ENCODE results near the gene POU2AF1. TPM values are rescaled to one million over a fixed set of nuclear protein-coding genes. Genes with fewer than 3 reads are reported as not detected.

The POU2AF1 gene
- total and polyA plus RNA-seq, 2 of the 8 experiments (the other 6 are each of a cell fraction or from before 2014, with no cell fraction given), result not detected

- no peak overlapping the region for H2BK12ac ChIP-seq (ENCODE audit: low read depth, low read length)
- H3K4me3 ChIP-seq (ENCODE audit: extremely low read depth in 1 of 4, insufficient read depth in 2 of 4, low read depth in 3 of 4, low read length in 4 of 4), result no peak overlapping the region
- H4K91ac ChIP-seq (replicated peaks; ENCODE audit: insufficient read length, low read length), result no peak overlapping the region
- H3K79me1 ChIP-seq (ENCODE audit: low read depth, low read length), result no peaks in the 10 kb centered on the region
- no peak overlapping the region for H3K18ac ChIP-seq (ENCODE audit: extremely low read depth, low read length)
- H4K8ac ChIP-seq (ENCODE audit: extremely low read depth, insufficient read depth, low read length), result no peak overlapping the region
- H3K9ac ChIP-seq (replicated peaks in 1 of 4; ENCODE audit: extremely low read depth in 1 of 4, low read depth in 3 of 4, low read length in 3 of 4), result no peak overlapping the region
- no peaks in the 10 kb centered on the region for H3K4me1 ChIP-seq (replicated peaks in 1 of 4; ENCODE audit: control insufficient read depth in 3 of 4, insufficient read depth in 4 of 4, low read length in 3 of 4)
- H2BK20ac ChIP-seq (ENCODE audit: low read length), result no peak overlapping the region
- H3K56ac ChIP-seq (replicated peaks; ENCODE audit: insufficient read length, low read depth, low read length), result no peak overlapping the region
- no peak overlapping the region for H3K4me2 ChIP-seq (ENCODE audit: insufficient read depth in 1 of 2, low read depth in 2 of 2, low read length in 2 of 2)
- no peaks in the 10 kb centered on the region for H3K23me2 ChIP-seq (ENCODE audit: low read depth, low read length)
- no peak for DNase-seq (ENCODE audit: low read depth in 1 of 2, low spot score in 2 of 2)
- no peak overlapping the region for H2BK120ac ChIP-seq (replicated peaks; ENCODE audit: low read depth, low read length)
- WGBS, 2 experiments (ENCODE audit: extremely low coverage in 1 of 2, insufficient coverage in 1 of 2, insufficient read length in 1 of 2, insufficient replicate concordance in 2 of 2, low coverage in 1 of 2, low lambda C conversion rate in 2 of 2, missing lambda C conversion rate in 1 of 2), result 93% methylated on average over 5 of the region's 5 CpGs; no CpG with 5 or more reads in 1 of the 2 experiments
- no peak overlapping the region for H3K4ac ChIP-seq (replicated peaks; ENCODE audit: insufficient read length, low read depth, low read length)
- H2AK5ac ChIP-seq (ENCODE audit: low read depth, low read length), result no peak overlapping the region
- no peak overlapping the region for H3K23ac ChIP-seq (ENCODE audit: insufficient read length)
- H4K20me1 ChIP-seq (replicated peaks in 1 of 2; ENCODE audit: control insufficient read depth in 1 of 2, insufficient read depth in 2 of 2, low read length in 2 of 2), result no peaks in the 10 kb centered on the region
- H4K5ac ChIP-seq (ENCODE audit: insufficient read length, low read depth, low read length), result no peak overlapping the region
- no peaks in the 10 kb centered on the region for H3K27me3 ChIP-seq (replicated peaks in 1 of 4; ENCODE audit: control insufficient read depth in 3 of 4, extremely low read depth in 1 of 4, insufficient read depth in 3 of 4, low read length in 3 of 4)
- H3K79me2 ChIP-seq (ENCODE audit: control insufficient read depth in 1 of 2, insufficient read depth in 2 of 2, low read length in 2 of 2), result no peaks in the 10 kb centered on the region
- H2AFZ ChIP-seq (ENCODE audit: low read length), result no peak overlapping the region
- H2BK5ac ChIP-seq (ENCODE audit: low read depth, low read length), result no peak overlapping the region
- no peaks in the 10 kb centered on the region for H3K9me3 ChIP-seq (ENCODE audit: insufficient read depth in 2 of 2, low read depth in 1 of 2, low read length in 1 of 2)
- ChIA-PET CTCF (ENCODE audit: partially characterized antibody) (interaction anchor here (0.7 to 22.4 kb wide), 12 partner anchors 8 to 1221 kb away, joined by 3 to 484 read pairs (median 11); partner anchors contain the start of gene POU2AF3), POLR2A (ENCODE audit: partially characterized antibody) (no interaction called here)
- H2BK15ac ChIP-seq (ENCODE audit: low read length), result no peak overlapping the region
- TF ChIP-seq KDM5A (IDR thresholded peaks at IDR 0.05; ENCODE audit: low read length) (no peak), TAF1 (IDR thresholded peaks at IDR 0.05; ENCODE audit: low read depth, low read length) (no peak), CTBP2 (IDR thresholded peaks at IDR 0.05; ENCODE audit: borderline replicate concordance, insufficient read depth, insufficient read length, low read length) (no peak), RFX5 (IDR thresholded peaks at IDR 0.05; ENCODE audit: borderline replicate concordance, low read depth, low read length) (no peak), CHD1 (IDR thresholded peaks at IDR 0.05; ENCODE audit: low read depth, low read length) (no peak), JUND (IDR thresholded peaks at IDR 0.05; ENCODE audit: low read length) (no peak), BCL11A (IDR thresholded peaks at IDR 0.05; ENCODE audit: low read depth in 2 of 2, low read length in 2 of 2) (no peak), SP2 (IDR thresholded peaks at IDR 0.05; ENCODE audit: low read length) (no peak), EGR1 (IDR thresholded peaks at IDR 0.05; ENCODE audit: borderline replicate concordance, low read depth, low read length) (no peak), KDM1A (IDR thresholded peaks at IDR 0.05; ENCODE audit: borderline replicate concordance, low read length) (no peak), ASH2L (IDR thresholded peaks at IDR 0.05; ENCODE audit: low read length) (no peak), RXRA (IDR thresholded peaks at IDR 0.05; ENCODE audit: insufficient read depth, low read depth, low read length) (no peak)
- TF ChIP-seq, protein P1, sequence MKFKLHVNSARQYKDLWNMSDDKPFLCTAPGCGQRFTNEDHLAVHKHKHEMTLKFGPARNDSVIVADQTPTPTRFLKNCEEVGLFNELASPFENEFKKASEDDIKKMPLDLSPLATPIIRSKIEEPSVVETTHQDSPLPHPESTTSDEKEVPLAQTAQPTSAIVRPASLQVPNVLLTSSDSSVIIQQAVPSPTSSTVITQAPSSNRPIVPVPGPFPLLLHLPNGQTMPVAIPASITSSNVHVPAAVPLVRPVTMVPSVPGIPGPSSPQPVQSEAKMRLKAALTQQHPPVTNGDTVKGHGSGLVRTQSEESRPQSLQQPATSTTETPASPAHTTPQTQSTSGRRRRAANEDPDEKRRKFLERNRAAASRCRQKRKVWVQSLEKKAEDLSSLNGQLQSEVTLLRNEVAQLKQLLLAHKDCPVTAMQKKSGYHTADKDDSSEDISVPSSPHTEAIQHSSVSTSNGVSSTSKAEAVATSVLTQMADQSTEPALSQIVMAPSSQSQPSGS (IDR thresholded peaks at IDR 0.05; ENCODE audit: low read length), result no peak
- H3K27ac ChIP-seq (ENCODE audit: low read depth, low read length), result no peak overlapping the region
- H3K14ac ChIP-seq (ENCODE audit: insufficient read length), result no peak overlapping the region
- FAIRE-seq, result no peak
- H3K36me3 ChIP-seq (ENCODE audit: control insufficient read depth in 2 of 4, insufficient read depth in 4 of 4, low read length in 3 of 4), result no peaks in the 10 kb centered on the region
These were observed 42.2 kb upstream of the POU2AF1 start for GRCh38 chr11:111421251-111421650.

Measured in H1 (cell line).